ENCODE measurements around the gene KRT80.

DNA sequence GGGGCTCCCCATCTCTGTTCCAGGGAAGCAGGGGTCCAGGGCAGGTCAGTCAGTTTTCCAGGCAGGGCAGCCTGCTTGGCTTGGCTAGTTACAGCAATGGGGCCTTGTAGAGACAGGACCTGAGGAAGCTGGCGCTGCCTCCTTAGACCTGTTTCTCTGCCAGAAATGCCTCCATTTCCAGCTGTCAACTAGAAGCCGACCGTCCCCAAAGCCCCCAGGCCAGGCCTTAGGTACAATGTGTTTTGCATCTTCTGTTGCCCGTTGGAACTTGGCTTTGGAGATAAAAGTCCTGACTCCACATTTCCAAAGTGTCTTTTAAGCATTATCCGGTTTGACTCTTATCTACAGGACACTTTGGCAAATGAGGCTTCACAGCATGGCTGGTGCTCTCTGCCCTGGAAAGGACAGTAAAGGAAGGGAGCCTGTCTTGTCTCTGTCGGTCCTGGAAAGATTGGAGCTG is 42.6 kb downstream of the KRT80 start:
- TF ChIP-seq, protein P1, sequence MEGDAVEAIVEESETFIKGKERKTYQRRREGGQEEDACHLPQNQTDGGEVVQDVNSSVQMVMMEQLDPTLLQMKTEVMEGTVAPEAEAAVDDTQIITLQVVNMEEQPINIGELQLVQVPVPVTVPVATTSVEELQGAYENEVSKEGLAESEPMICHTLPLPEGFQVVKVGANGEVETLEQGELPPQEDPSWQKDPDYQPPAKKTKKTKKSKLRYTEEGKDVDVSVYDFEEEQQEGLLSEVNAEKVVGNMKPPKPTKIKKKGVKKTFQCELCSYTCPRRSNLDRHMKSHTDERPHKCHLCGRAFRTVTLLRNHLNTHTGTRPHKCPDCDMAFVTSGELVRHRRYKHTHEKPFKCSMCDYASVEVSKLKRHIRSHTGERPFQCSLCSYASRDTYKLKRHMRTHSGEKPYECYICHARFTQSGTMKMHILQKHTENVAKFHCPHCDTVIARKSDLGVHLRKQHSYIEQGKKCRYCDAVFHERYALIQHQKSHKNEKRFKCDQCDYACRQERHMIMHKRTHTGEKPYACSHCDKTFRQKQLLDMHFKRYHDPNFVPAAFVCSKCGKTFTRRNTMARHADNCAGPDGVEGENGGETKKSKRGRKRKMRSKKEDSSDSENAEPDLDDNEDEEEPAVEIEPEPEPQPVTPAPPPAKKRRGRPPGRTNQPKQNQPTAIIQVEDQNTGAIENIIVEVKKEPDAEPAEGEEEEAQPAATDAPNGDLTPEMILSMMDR (IDR thresholded peaks at IDR 0.05 in 8 of 11, conservative IDR thresholded peaks at IDR 0.05 in 3 of 11), result no peak
- no peak for TF ChIP-seq POLR2AphosphoS5 (IDR thresholded peaks at IDR 0.05)

All from spleen (tissue), 7 donors.